H9 (cell line): ENCODE results near the gene FHIT. TPM values are rescaled to one million over a fixed set of nuclear protein-coding genes. Genes with fewer than 3 reads are reported as not detected.

ENCODE experiments used
- DNase-seq: peaks from one replicate; pipeline ENCODE4 v3.0.0-alpha.2; 2017
- H2AFZ ChIP-seq: one replicate; pipeline ENCODE4 v1.6.1; 2013; ENCODE audit warnings: mild to moderate bottlenecking, low read length, control low read depth, moderate library complexity
- H2AK5ac ChIP-seq: 2 replicates; pipeline ENCODE4 v1.6.1; 2013; ENCODE audit warnings: low read length, control low read depth, mixed read lengths; ENCODE audit not compliant: insufficient read length
- H2BK120ac ChIP-seq: one replicate; pipeline ENCODE4 v1.6.1; 2013; ENCODE audit warnings: low read depth, mild to moderate bottlenecking, low read length, control low read depth, inconsistent platforms; ENCODE audit not compliant: poor library complexity, severe bottlenecking
- H2BK12ac ChIP-seq: 2 replicates; pipeline ENCODE4 v1.6.1; 2013; ENCODE audit warnings: low read length, control low read depth, mixed read lengths, low read depth; ENCODE audit not compliant: insufficient read length
- H2BK15ac ChIP-seq: 2 replicates; pipeline ENCODE4 v1.6.1; 2013; ENCODE audit warnings: low read depth, low read length, control low read depth
- H2BK20ac ChIP-seq: one replicate; pipeline ENCODE4 v1.6.1; 2013; ENCODE audit warnings: low read depth, mild to moderate bottlenecking, low read length, control low read depth, inconsistent platforms; ENCODE audit not compliant: poor library complexity, severe bottlenecking
- H2BK5ac ChIP-seq: 2 replicates; pipeline ENCODE4 v1.6.1; 2013; ENCODE audit warnings: low read length, control low read depth, mixed read lengths; ENCODE audit not compliant: insufficient read length
- H3K14ac ChIP-seq: 2 replicates; pipeline ENCODE4 v1.6.1; 2013; ENCODE audit warnings: low read length, control low read depth; ENCODE audit not compliant: insufficient read depth
- H3K18ac ChIP-seq: 2 replicates; pipeline ENCODE4 v1.6.1; 2013; ENCODE audit warnings: low read depth, mild to moderate bottlenecking, mixed read lengths, low read length, control low read depth; ENCODE audit not compliant: insufficient read length
- H3K23ac ChIP-seq: 2 replicates; pipeline ENCODE4 v1.6.1; 2013; ENCODE audit warnings: low read length, control low read depth, mixed read lengths, low read depth; ENCODE audit not compliant: insufficient read length
- H3K23me2 ChIP-seq: 2 replicates; pipeline ENCODE4 v1.6.1; 2013; ENCODE audit warnings: low read depth, mild to moderate bottlenecking, mixed read lengths, low read length, control low read depth; ENCODE audit not compliant: insufficient read length, poor library complexity, severe bottlenecking
- H3K27ac ChIP-seq: 2 replicates; pipeline ENCODE4 v1.5.1; 2013; ENCODE audit warnings: low read length, control low read depth, mixed read lengths, low read depth; ENCODE audit not compliant: insufficient read length
- H3K27me3 ChIP-seq: 2 replicates; pipeline ENCODE4 v1.6.1; 2013; ENCODE audit warnings: low read length, control low read depth, inconsistent platforms; ENCODE audit not compliant: insufficient read depth
- H3K4ac ChIP-seq: 2 replicates; pipeline ENCODE4 v1.6.1; 2013; ENCODE audit warnings: low read depth, mild to moderate bottlenecking, control low read depth, inconsistent platforms, low read length, moderate library complexity
- H3K4me1 ChIP-seq: 2 replicates; pipeline ENCODE4 v1.6.1; 2013; ENCODE audit warnings: low read length, control low read depth, inconsistent platforms; ENCODE audit not compliant: insufficient read depth
- H3K4me2 ChIP-seq: 2 replicates; pipeline ENCODE4 v1.6.1; 2013; ENCODE audit warnings: low read length, control low read depth, mixed read lengths; ENCODE audit not compliant: insufficient read length, insufficient read depth
- H3K56ac ChIP-seq: 2 replicates; pipeline ENCODE4 v1.6.1; 2013; ENCODE audit warnings: low read depth, mild to moderate bottlenecking, mixed read lengths, low read length, control low read depth; ENCODE audit not compliant: insufficient read length
- H3K79me1 ChIP-seq: 2 replicates; pipeline ENCODE4 v1.6.1; 2013; ENCODE audit warnings: low read depth, mild to moderate bottlenecking, moderate library complexity, low read length, control low read depth, inconsistent platforms; ENCODE audit not compliant: insufficient read depth, poor library complexity, severe bottlenecking
- H3K79me2 ChIP-seq: 2 replicates; pipeline ENCODE4 v1.6.1; 2013; ENCODE audit warnings: low read length, control low read depth, inconsistent platforms; ENCODE audit not compliant: insufficient read depth
- H3K9ac ChIP-seq: 2 replicates; pipeline ENCODE4 v1.6.1; 2013; ENCODE audit warnings: low read length, control low read depth, mixed read lengths; ENCODE audit not compliant: insufficient read length; ENCODE audit errors: extremely low read depth
- H3K9me3 ChIP-seq: one replicate; pipeline ENCODE4 v1.6.1; 2013; ENCODE audit warnings: low read depth, low read length, inconsistent platforms; ENCODE audit not compliant: control insufficient read depth
- H3T11ph ChIP-seq: one replicate; pipeline ENCODE4 v1.6.1; 2013; ENCODE audit warnings: mild to moderate bottlenecking, low read length, control low read depth, inconsistent platforms
- H4K20me1 ChIP-seq: one replicate; pipeline ENCODE4 v1.6.1; 2013; ENCODE audit not compliant: control insufficient read depth, insufficient read length, insufficient read depth
- H4K5ac ChIP-seq: 2 replicates; pipeline ENCODE4 v1.6.1; 2013; ENCODE audit warnings: low read depth, mild to moderate bottlenecking, mixed read lengths, low read length, control low read depth; ENCODE audit not compliant: insufficient read length
- H4K8ac ChIP-seq: replicated peaks from 2 replicates; pipeline ENCODE4 v1.6.1; 2013; ENCODE audit warnings: low read length, control low read depth, mixed read lengths, low read depth; ENCODE audit not compliant: insufficient read length
- H4K91ac ChIP-seq: 2 replicates; pipeline ENCODE4 v1.6.1; 2013; ENCODE audit warnings: low read depth, mild to moderate bottlenecking, moderate library complexity, mixed read lengths, low read length, control low read depth; ENCODE audit not compliant: insufficient read length
- H3K27ac Mint-ChIP-seq, 3 experiments: 2 replicates in 2 of 3; 3 replicates in 1 of 3; pipeline ENCODE4 v1.8.0; 2020 to 2021; ENCODE audit warnings: mixed read lengths in 3 of 3, mild to moderate bottlenecking in 1 of 3, moderate library complexity in 1 of 3
- H3K27me3 Mint-ChIP-seq: 2 replicates; pipeline ENCODE4 v1.8.0; 2021; ENCODE audit warnings: low read depth, mild to moderate bottlenecking, moderate library complexity, mixed read lengths
- H3K36me3 Mint-ChIP-seq, 3 experiments: 2 replicates in 2 of 3; 3 replicates in 1 of 3; pipeline ENCODE4 v1.8.0; 2020 to 2021; ENCODE audit warnings: low read depth in 3 of 3, mixed read lengths in 3 of 3; ENCODE audit not compliant: insufficient read depth in 1 of 3
- H3K4me1 Mint-ChIP-seq, 2 experiments: 2 replicates each; pipeline ENCODE4 v1.8.0; 2020; ENCODE audit warnings: mixed read lengths in 2 of 2
- H3K4me3 Mint-ChIP-seq, 2 experiments: 2 replicates in 1 of 2; 3 replicates in 1 of 2; pipeline ENCODE4 v1.8.0; 2020 to 2021; ENCODE audit warnings: mild to moderate bottlenecking in 2 of 2, mixed read lengths in 2 of 2, moderate library complexity in 1 of 2
- H3K9me3 Mint-ChIP-seq, 2 experiments: 2 replicates in 1 of 2; 3 replicates in 1 of 2; pipeline ENCODE4 v1.8.0; 2020; ENCODE audit warnings: mild to moderate bottlenecking in 2 of 2, mixed read lengths in 2 of 2, moderate library complexity in 1 of 2
- WGBS: extraction: QIAGEN DNeasy Blood & Tissue Kit; methylation state at CpG from one replicate; pipeline ENCODE4 v1.1.7; 2013; ENCODE audit warnings: missing lambda C conversion rate, low lambda C conversion rate, mixed read lengths; ENCODE audit not compliant: insufficient read length; ENCODE audit errors: extremely low coverage; 5-methylcytosine and 5-hydroxymethylcytosine counted together
- total RNA-seq: library from RNA; stranded (reverse); gene quantifications from 2 replicates; pipeline ENCODE4 v1.2.1, GENCODE V29; 2021
- TF ChIP-seq, protein P1 (sequence below): fragments of 200-600 bp; sonication (generic); conservative IDR thresholded peaks from 3 replicates; pipeline ENCODE4 v1.8.0; 2021; ENCODE audit warnings: antibody characterized with exemption, mild to moderate bottlenecking

Gene FHIT
- total RNA-seq, 1 experiment from 2014 or later, result 3.0 TPM

- no CpG with 5 or more reads among the region's 7 CpGs for WGBS
These were observed 471.6 kb downstream of the FHIT start for GRCh38 chr3:60779637-60780036.

More at GRCh38 chr3:60779637-60780036, 471.6 kb downstream of the FHIT start:
- Histone ChIP-seq H2BK5ac (no peak overlapping the region), H3K4ac (no peak overlapping the region), H3K4me1 (no peaks in the 10 kb centered on the region), H4K20me1 (peaks cover 3% of the 10 kb centered on the region), H3K27me3 (no peaks in the 10 kb centered on the region), H4K91ac (no peak overlapping the region), H3K9ac (no peak overlapping the region), H3K27ac (no peak overlapping the region), H2AFZ (no peak overlapping the region), H2BK15ac (no peak overlapping the region), H3K23ac (no peak overlapping the region), H3K23me2 (no peaks in the 10 kb centered on the region), H3K56ac (no peak overlapping the region), H3K14ac (no peak overlapping the region), H2BK12ac (no peak overlapping the region), H4K8ac (no peak overlapping the region), H4K5ac (no peak overlapping the region), H3K79me1 (no peaks in the 10 kb centered on the region), H2BK20ac (no peak overlapping the region), H3K79me2 (no peaks in the 10 kb centered on the region), H3K4me2 (no peak overlapping the region), H2AK5ac (no peak overlapping the region), H3K18ac (no peak overlapping the region), H3T11ph (no peak overlapping the region), H3K9me3 (peaks cover 47% of the 10 kb centered on the region), H2BK120ac (no peak overlapping the region)
- Mint-ChIP-seq H3K4me1 (no peaks in the 10 kb centered on the region), H3K4me3 (no peak overlapping the region), H3K9me3 (peaks cover 47 to 66% of the 10 kb centered on the region in 2 experiments), H3K36me3 (peaks cover 39 to 69% (median 62%) of the 10 kb centered on the region in 3 experiments), H3K27me3 (no peaks in the 10 kb centered on the region), H3K27ac (no peak overlapping the region)
- TF ChIP-seq, protein P1, sequence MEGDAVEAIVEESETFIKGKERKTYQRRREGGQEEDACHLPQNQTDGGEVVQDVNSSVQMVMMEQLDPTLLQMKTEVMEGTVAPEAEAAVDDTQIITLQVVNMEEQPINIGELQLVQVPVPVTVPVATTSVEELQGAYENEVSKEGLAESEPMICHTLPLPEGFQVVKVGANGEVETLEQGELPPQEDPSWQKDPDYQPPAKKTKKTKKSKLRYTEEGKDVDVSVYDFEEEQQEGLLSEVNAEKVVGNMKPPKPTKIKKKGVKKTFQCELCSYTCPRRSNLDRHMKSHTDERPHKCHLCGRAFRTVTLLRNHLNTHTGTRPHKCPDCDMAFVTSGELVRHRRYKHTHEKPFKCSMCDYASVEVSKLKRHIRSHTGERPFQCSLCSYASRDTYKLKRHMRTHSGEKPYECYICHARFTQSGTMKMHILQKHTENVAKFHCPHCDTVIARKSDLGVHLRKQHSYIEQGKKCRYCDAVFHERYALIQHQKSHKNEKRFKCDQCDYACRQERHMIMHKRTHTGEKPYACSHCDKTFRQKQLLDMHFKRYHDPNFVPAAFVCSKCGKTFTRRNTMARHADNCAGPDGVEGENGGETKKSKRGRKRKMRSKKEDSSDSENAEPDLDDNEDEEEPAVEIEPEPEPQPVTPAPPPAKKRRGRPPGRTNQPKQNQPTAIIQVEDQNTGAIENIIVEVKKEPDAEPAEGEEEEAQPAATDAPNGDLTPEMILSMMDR, result no peak
- no peak for DNase-seq
